SJSA1 (cell line): ENCODE measurements around the gene KBTBD13. TPM values are rescaled to one million over a fixed set of nuclear protein-coding genes. Genes with fewer than 3 reads are reported as not detected.
"Not testable (repeated sequence)": the region's sequence is repeated elsewhere in the genome, so short reads cannot be mapped to it uniquely, and the experiment has no call there.

Source experiments
- DNase-seq, 2 experiments: peaks; one replicate each; pipeline ENCODE4 v3.0.0-alpha.2; 2015 to 2020; ENCODE audit warnings: low spot score in 2 of 2, low read depth in 1 of 2
- H3K27ac ChIP-seq: fragments of 250-450 bp; sonication (Bioruptor Pico); 2 replicates; pipeline ENCODE4 v1.5.1; 2020; ENCODE audit warnings: mild to moderate bottlenecking, moderate library complexity
- H3K27me3 ChIP-seq: fragments of 250-450 bp; sonication (Bioruptor Pico); replicated peaks from 2 replicates; pipeline ENCODE4 v1.5.1; 2020; ENCODE audit warnings: mild to moderate bottlenecking, moderate library complexity
- H3K36me3 ChIP-seq: fragments of 250-450 bp; sonication (Bioruptor Pico); 2 replicates; pipeline ENCODE4 v1.5.1; 2020; ENCODE audit warnings: mild to moderate bottlenecking
- H3K4me1 ChIP-seq: fragments of 250-450 bp; sonication (Bioruptor Pico); replicated peaks from 2 replicates; pipeline ENCODE4 v1.6.1; 2021; ENCODE audit warnings: mild to moderate bottlenecking
- H3K4me3 ChIP-seq: fragments of 250-450 bp; sonication (Bioruptor Pico); 2 replicates; pipeline ENCODE4 v1.5.1; 2020; ENCODE audit warnings: mild to moderate bottlenecking
- H3K9me3 ChIP-seq: fragments of 250-450 bp; sonication (Bioruptor Pico); replicated peaks from 2 replicates; pipeline ENCODE4 v1.5.1; 2020; ENCODE audit warnings: mild to moderate bottlenecking
- total RNA-seq: library from RNA; depleted of rRNA; stranded (reverse); fragments of >200 nt; shearing (Covaris generic); gene quantifications from 2 replicates; pipeline ENCODE4 v1.2.3, GENCODE V29; 2014

Gene KBTBD13
- total RNA-seq, 1 experiment from 2014 or later, result not detected

GRCh38 chr15:65041787-65042186, 34.8 kb upstream of the KBTBD13 start:
- Histone ChIP-seq H3K4me3 (no peak overlapping the region), H3K36me3 (peaks cover 11% of the 10 kb centered on the region), H3K9me3 (no peaks in the 10 kb centered on the region), H3K27me3 (no peaks in the 10 kb centered on the region), H3K4me1 (peaks cover 25% of the 10 kb centered on the region), H3K27ac (no peak overlapping the region)
- no peak for DNase-seq

- no peak overlapping the region for H3K27ac ChIP-seq
- DNase-seq, result no peak
- no peak overlapping the region for H3K4me3 ChIP-seq
- H3K4me1 ChIP-seq, result peaks cover 31% of the 10 kb centered on the region
- no peaks in the 10 kb centered on the region for H3K9me3 ChIP-seq
- peaks cover 17% of the 10 kb centered on the region for H3K36me3 ChIP-seq
- no peaks in the 10 kb centered on the region for H3K27me3 ChIP-seq
Measured at GRCh38 chr15:65042776-65043327, 33.7 kb upstream of the KBTBD13 start.

- not testable (repeated sequence) for H3K4me3 ChIP-seq, H3K27me3 ChIP-seq, H3K27ac ChIP-seq, H3K9me3 ChIP-seq
- peaks cover 26% of the 10 kb centered on the region for H3K36me3 ChIP-seq
- DNase-seq, result peak in 1 of 2 experiments; percentile 38
- peaks cover 41% of the 10 kb centered on the region for H3K4me1 ChIP-seq
Measured at GRCh38 chr15:65044218-65044617, 32.3 kb upstream of the KBTBD13 start.

- H3K9me3 ChIP-seq, result no peaks in the 10 kb centered on the region
- no peaks in the 10 kb centered on the region for H3K27me3 ChIP-seq
- H3K36me3 ChIP-seq, result peaks cover 33% of the 10 kb centered on the region
- peaks cover 48% of the 10 kb centered on the region for H3K4me1 ChIP-seq
- no peak for DNase-seq
- H3K4me3 ChIP-seq, result no peak within 1 kb of the TSS
- no peak within 1 kb of the TSS for H3K27ac ChIP-seq
Measured at GRCh38 chr15:65044724-65045481, 31.6 kb upstream of the KBTBD13 start, which contains the start of gene SLC51B. Gene SLC51B (plus strand): TSS chr15:65045387. CDS start chr15:65050005, 4,618 bp downstream.

GRCh38 chr15:65048241-65048640, 28.3 kb upstream of the KBTBD13 start:
- DNase-seq, result no peak
- H3K36me3 ChIP-seq, result peaks cover 54% of the 10 kb centered on the region

GRCh38 chr15:65049418-65049840, 27.1 kb upstream of the KBTBD13 start:
- H3K4me3 ChIP-seq, result no peak overlapping the region
- H3K36me3 ChIP-seq, result peaks cover 66% of the 10 kb centered on the region
- H3K9me3 ChIP-seq, result no peaks in the 10 kb centered on the region
- peak overlapping the region; percentile 78 for H3K27ac ChIP-seq
- H3K4me1 ChIP-seq, result peaks cover 58% of the 10 kb centered on the region
- DNase-seq, result no peak
- H3K27me3 ChIP-seq, result no peaks in the 10 kb centered on the region

More at GRCh38 chr15:65048241-65048640, 28.3 kb upstream of the KBTBD13 start:
- H3K4me3 ChIP-seq, result no peak overlapping the region
- no peak overlapping the region for H3K27ac ChIP-seq
- H3K27me3 ChIP-seq, result no peaks in the 10 kb centered on the region
- H3K9me3 ChIP-seq, result no peaks in the 10 kb centered on the region
- H3K4me1 ChIP-seq, result peaks cover 61% of the 10 kb centered on the region

GRCh38 chr15:65050270-65050669, 26.3 kb upstream of the KBTBD13 start:
- peaks cover 60% of the 10 kb centered on the region for H3K4me1 ChIP-seq
- H3K36me3 ChIP-seq, result peaks cover 69% of the 10 kb centered on the region
- H3K9me3 ChIP-seq, result no peaks in the 10 kb centered on the region
- no peak overlapping the region for H3K4me3 ChIP-seq
- no peaks in the 10 kb centered on the region for H3K27me3 ChIP-seq
- DNase-seq, result peak; percentile 77 to 92
- peak overlapping the region; percentile 78 for H3K27ac ChIP-seq

- Histone ChIP-seq H3K27me3 (no peaks in the 10 kb centered on the region), H3K27ac (peak overlapping the region; percentile 78), H3K9me3 (no peaks in the 10 kb centered on the region), H3K36me3 (peaks cover 70% of the 10 kb centered on the region), H3K4me3 (no peak overlapping the region), H3K4me1 (peaks cover 70% of the 10 kb centered on the region)
- DNase-seq, result no peak
Measured at GRCh38 chr15:65051266-65051665, 25.3 kb upstream of the KBTBD13 start.

- no peaks in the 10 kb centered on the region for H3K27me3 ChIP-seq
- peaks cover 78% of the 10 kb centered on the region for H3K36me3 ChIP-seq
- peaks cover 82% of the 10 kb centered on the region for H3K4me1 ChIP-seq
- no peak overlapping the region for H3K27ac ChIP-seq
- DNase-seq, result no peak
- H3K4me3 ChIP-seq, result no peak overlapping the region
- H3K9me3 ChIP-seq, result no peaks in the 10 kb centered on the region
Measured at GRCh38 chr15:65052956-65053355, 23.6 kb upstream of the KBTBD13 start.

- Histone ChIP-seq H3K36me3 (peaks cover 82% of the 10 kb centered on the region), H3K4me3 (no peak overlapping the region), H3K27me3 (no peaks in the 10 kb centered on the region), H3K4me1 (peaks cover 83% of the 10 kb centered on the region), H3K27ac (peak overlapping the region; percentile 62), H3K9me3 (no peaks in the 10 kb centered on the region)
- peak; percentile 78 to 87 for DNase-seq
Measured at GRCh38 chr15:65054333-65055200, 22.0 kb upstream of the KBTBD13 start.

GRCh38 chr15:65055201-65055870, 21.2 kb upstream of the KBTBD13 start:
- no peaks in the 10 kb centered on the region for H3K27me3 ChIP-seq
- no peaks in the 10 kb centered on the region for H3K9me3 ChIP-seq
- H3K4me3 ChIP-seq, result no peak overlapping the region
- peaks cover 81% of the 10 kb centered on the region for H3K4me1 ChIP-seq
- peaks cover 86% of the 10 kb centered on the region for H3K36me3 ChIP-seq
- H3K27ac ChIP-seq, result peak overlapping the region; percentile 62
- DNase-seq, result peak; percentile 96 to 98

- Histone ChIP-seq H3K4me1 (peaks cover 81% of the 10 kb centered on the region), H3K27ac (peak overlapping the region; percentile 62), H3K36me3 (peaks cover 90% of the 10 kb centered on the region), H3K4me3 (no peak overlapping the region), H3K9me3 (no peaks in the 10 kb centered on the region), H3K27me3 (no peaks in the 10 kb centered on the region)
- no peak for DNase-seq
Measured at GRCh38 chr15:65056106-65056505, 20.4 kb upstream of the KBTBD13 start.

- H3K4me3 ChIP-seq, result no peak overlapping the region
- peak; percentile 54 to 68 for DNase-seq
- no peaks in the 10 kb centered on the region for H3K9me3 ChIP-seq
- peaks cover 90% of the 10 kb centered on the region for H3K36me3 ChIP-seq
- no peaks in the 10 kb centered on the region for H3K27me3 ChIP-seq
- peak overlapping the region; percentile 62 for H3K27ac ChIP-seq
- peaks cover 75% of the 10 kb centered on the region for H3K4me1 ChIP-seq
Measured at GRCh38 chr15:65056868-65057548, 19.5 kb upstream of the KBTBD13 start.
